ENCODE data around the gene PRICKLE3. TPM values are rescaled to one million over a fixed set of nuclear protein-coding genes. Genes with fewer than 3 reads are reported as not detected.

PRICKLE3 gene
- polyA plus RNA-seq, 3 donors = 4.4 to 22.3 (median 5.4) TPM

DNA sequence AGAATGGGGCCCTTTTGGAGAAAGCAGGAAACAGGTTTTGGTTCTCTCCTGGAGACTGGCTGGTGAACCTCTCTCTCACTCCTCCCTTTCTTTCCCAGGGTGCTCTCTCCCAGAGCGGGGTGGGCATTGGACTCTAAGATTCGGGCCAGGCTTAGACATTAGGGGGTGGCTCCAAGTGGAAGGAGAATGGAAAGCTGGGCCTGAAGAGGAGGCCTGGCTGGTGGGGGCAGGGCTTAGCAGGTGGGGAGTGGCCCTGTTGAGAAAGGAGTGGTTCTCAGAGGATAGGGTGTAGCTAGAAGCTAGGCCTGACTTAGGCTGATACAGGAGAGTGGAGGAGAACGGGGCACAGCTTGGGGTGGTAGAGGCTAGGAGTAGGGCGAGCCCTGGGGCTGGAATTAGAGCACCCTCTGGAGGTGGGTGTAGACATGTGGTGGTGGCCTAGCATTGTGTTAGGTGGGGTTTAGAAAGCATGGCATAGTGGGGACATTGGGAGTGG is 8.8 kb downstream of the PRICKLE3 start:
- H3K4me3 Mint-ChIP-seq = peak overlapping the region in 1 of 2 donors; percentile 15

DNA sequence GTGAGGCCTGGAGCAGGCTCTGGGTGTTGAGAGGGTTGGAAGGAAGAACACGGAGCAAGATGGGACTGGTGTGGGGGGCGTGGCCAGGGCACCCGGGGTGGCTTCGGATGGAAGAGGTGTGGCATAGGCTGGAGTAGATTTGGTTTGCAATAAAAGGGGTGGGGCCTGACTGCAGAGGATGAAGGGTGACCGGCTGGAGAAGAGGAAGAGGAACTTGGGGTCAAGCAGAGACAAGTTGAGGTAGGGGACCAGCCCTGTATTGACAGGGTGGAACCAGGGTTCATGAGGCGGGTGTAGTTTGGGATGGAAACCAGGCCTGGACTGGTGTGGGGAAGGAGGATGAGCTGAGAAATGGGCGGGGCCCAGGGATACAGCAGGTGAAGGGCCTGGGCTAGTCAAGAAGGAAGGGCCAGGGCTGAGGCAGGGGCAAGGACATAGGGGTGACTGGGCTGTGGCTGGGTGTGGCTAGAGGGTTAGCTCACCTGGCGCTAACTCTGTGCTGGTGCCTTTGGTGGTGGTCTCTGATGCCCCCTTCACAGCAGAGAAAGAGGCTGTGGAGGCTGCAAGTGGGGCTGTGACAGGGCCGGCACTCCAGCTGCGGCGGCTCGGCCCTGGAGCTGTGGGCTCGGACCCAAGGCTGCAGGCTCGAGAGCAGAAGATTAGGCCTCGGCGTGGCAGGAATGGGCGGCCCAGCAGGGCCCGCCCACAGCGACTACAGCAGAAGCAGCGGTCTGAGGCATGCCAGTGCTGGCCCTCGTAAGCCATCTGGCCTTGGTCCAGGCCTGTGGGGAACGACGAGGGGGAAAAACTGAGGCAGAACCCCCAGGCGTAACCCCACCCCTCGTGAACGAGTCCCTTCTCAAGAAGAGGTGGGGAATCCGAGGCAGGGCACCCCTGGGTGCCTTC is 9.5 kb downstream of the PRICKLE3 start:
- peaks cover 11% of the 10 kb centered on the region for H4K20me1 ChIP-seq (ENCODE audit: insufficient read depth, low read length)
- Mint-ChIP-seq H3K9me3 (peaks cover 0 to 20% (median 11%) of the 10 kb centered on the region in 7 donors), H3K4me1 (peaks cover 43% of the 10 kb centered on the region), H3K27me3 (ENCODE audit: low read depth in 3 of 3) (peaks cover 0 to 10% (median 0%) of the 10 kb centered on the region in 3 donors), H3K4me3 (peak overlapping the region; percentile 67 to 85), H3K27ac (peak overlapping the region; percentile 91 to 97 (median 93)), H3K36me3 (peaks cover 46 to 58% of the 10 kb centered on the region in 2 donors)
- H3K4me3 ChIP-seq (replicated peaks in 1 of 3; ENCODE audit: low read depth in 2 of 3, low read length in 3 of 3) = peak overlapping the region in 1 of 3 experiments; percentile 49
- TF ChIP-seq, protein P1, sequence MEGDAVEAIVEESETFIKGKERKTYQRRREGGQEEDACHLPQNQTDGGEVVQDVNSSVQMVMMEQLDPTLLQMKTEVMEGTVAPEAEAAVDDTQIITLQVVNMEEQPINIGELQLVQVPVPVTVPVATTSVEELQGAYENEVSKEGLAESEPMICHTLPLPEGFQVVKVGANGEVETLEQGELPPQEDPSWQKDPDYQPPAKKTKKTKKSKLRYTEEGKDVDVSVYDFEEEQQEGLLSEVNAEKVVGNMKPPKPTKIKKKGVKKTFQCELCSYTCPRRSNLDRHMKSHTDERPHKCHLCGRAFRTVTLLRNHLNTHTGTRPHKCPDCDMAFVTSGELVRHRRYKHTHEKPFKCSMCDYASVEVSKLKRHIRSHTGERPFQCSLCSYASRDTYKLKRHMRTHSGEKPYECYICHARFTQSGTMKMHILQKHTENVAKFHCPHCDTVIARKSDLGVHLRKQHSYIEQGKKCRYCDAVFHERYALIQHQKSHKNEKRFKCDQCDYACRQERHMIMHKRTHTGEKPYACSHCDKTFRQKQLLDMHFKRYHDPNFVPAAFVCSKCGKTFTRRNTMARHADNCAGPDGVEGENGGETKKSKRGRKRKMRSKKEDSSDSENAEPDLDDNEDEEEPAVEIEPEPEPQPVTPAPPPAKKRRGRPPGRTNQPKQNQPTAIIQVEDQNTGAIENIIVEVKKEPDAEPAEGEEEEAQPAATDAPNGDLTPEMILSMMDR (IDR thresholded peaks at IDR 0.05) = no peak
- H3K27ac ChIP-seq (ENCODE audit: low read depth in 1 of 2, low read length in 2 of 2) = peak overlapping the region; percentile 33 to 66
- no peak overlapping the region for H2AFZ ChIP-seq (ENCODE audit: insufficient read depth, low read depth, low read length, poor library complexity, severe bottlenecking)
- no peaks in the 10 kb centered on the region for H3K27me3 ChIP-seq (ENCODE audit: control insufficient read depth in 2 of 2, insufficient read depth in 2 of 2, low read length in 2 of 2)
- WGBS (ENCODE audit: insufficient coverage) = 9% methylated on average over 4 of the region's 27 CpGs
- H3K79me2 ChIP-seq (ENCODE audit: insufficient read depth, low read length) = peaks cover 42% of the 10 kb centered on the region
- peaks cover 43 to 56% of the 10 kb centered on the region in 2 donors for H3K4me1 ChIP-seq (ENCODE audit: control insufficient read depth in 1 of 2, insufficient read depth in 2 of 2, low read length in 2 of 2)
- peaks cover 46 to 61% of the 10 kb centered on the region in 2 donors for H3K36me3 ChIP-seq (replicated peaks in 1 of 2; ENCODE audit: control insufficient read depth in 1 of 2, insufficient read depth in 2 of 2, low read length in 2 of 2)
- peak overlapping the region; percentile 45 for H3K4me2 ChIP-seq (replicated peaks; ENCODE audit: extremely low read depth, low read length, poor library complexity, severe bottlenecking)
- intact Hi-C loops (cut with micrococcal nuclease) = no loop called here
- H3K9ac ChIP-seq (ENCODE audit: insufficient read depth, low read length, poor library complexity, severe bottlenecking) = no peak overlapping the region
- H3K9me3 ChIP-seq (replicated peaks in 1 of 2; ENCODE audit: control insufficient read depth in 1 of 2, insufficient read depth in 1 of 2, low read length in 2 of 2) = no peaks in the 10 kb centered on the region
- DNase-seq = peak; percentile 64 to 79 (median 75)

More for the DNA sequence above, 8.8 kb downstream of the PRICKLE3 start:
- Histone ChIP-seq H3K4me2 (replicated peaks; ENCODE audit: extremely low read depth, low read length, poor library complexity, severe bottlenecking) (peak overlapping the region; percentile 45), H3K4me1 (ENCODE audit: control insufficient read depth in 1 of 2, insufficient read depth in 2 of 2, low read length in 2 of 2) (peaks cover 43 to 56% of the 10 kb centered on the region in 2 donors), H3K79me2 (ENCODE audit: insufficient read depth, low read length) (peaks cover 35% of the 10 kb centered on the region), H4K20me1 (ENCODE audit: insufficient read depth, low read length) (peaks cover 11% of the 10 kb centered on the region), H2AFZ (ENCODE audit: insufficient read depth, low read depth, low read length, poor library complexity, severe bottlenecking) (no peak overlapping the region), H3K4me3 (replicated peaks in 1 of 3; ENCODE audit: low read depth in 2 of 3, low read length in 3 of 3) (peak overlapping the region in 1 of 3 experiments; percentile 49), H3K9ac (ENCODE audit: insufficient read depth, low read length, poor library complexity, severe bottlenecking) (no peak overlapping the region), H3K36me3 (replicated peaks in 1 of 2; ENCODE audit: control insufficient read depth in 1 of 2, insufficient read depth in 2 of 2, low read length in 2 of 2) (peaks cover 49 to 65% of the 10 kb centered on the region in 2 donors), H3K27me3 (ENCODE audit: control insufficient read depth in 2 of 2, insufficient read depth in 2 of 2, low read length in 2 of 2) (no peaks in the 10 kb centered on the region), H3K9me3 (replicated peaks in 1 of 2; ENCODE audit: control insufficient read depth in 1 of 2, insufficient read depth in 1 of 2, low read length in 2 of 2) (no peaks in the 10 kb centered on the region), H3K27ac (ENCODE audit: low read depth in 1 of 2, low read length in 2 of 2) (peak overlapping the region; percentile 33 to 66)
- intact Hi-C loops (cut with micrococcal nuclease) = no loop called here
- TF ChIP-seq, protein P1 (IDR thresholded peaks at IDR 0.05) = no peak
- H3K4me1 Mint-ChIP-seq = peaks cover 43% of the 10 kb centered on the region
- WGBS (ENCODE audit: insufficient coverage) = 36% methylated on average over 2 of the region's 4 CpGs
- peak overlapping the region; percentile 65 to 97 (median 91) for H3K27ac Mint-ChIP-seq
- peaks cover 49 to 62% of the 10 kb centered on the region in 2 donors for H3K36me3 Mint-ChIP-seq
- peaks cover 0 to 20% (median 6%) of the 10 kb centered on the region in 7 donors for H3K9me3 Mint-ChIP-seq
- H3K27me3 Mint-ChIP-seq (ENCODE audit: low read depth in 3 of 3) = peaks cover 0 to 10% (median 0%) of the 10 kb centered on the region in 3 donors
- DNase-seq = peak; percentile 30 to 43 (median 38)
